Activated T-cell treated with anti-CD3 and anti-CD28 coated beads, Interleukin-2, amount 50 U/mL, for 4 hours (primary cell): ENCODE results near the gene DUS2. TPM values are rescaled to one million over a fixed set of nuclear protein-coding genes. Genes with fewer than 3 reads are reported as not detected.

Source experiments
- ATAC-seq, 2 donors: fragments of 200-7000 bp; cut with Tn5 transposase; one replicate each; pipeline ENCODE4 v1.10.0; 2021
- DNase-seq: peaks from one replicate; pipeline ENCODE4 v3.0.0-alpha.2; 2020
- H3K27me3 Mint-ChIP-seq: one replicate; pipeline ENCODE4 v1.8.0; 2021; ENCODE audit warnings: low read depth, mixed read lengths
- H3K36me3 Mint-ChIP-seq: one replicate; pipeline ENCODE4 v1.8.0; 2022; ENCODE audit warnings: mixed read lengths; ENCODE audit not compliant: insufficient read depth
- H3K4me1 Mint-ChIP-seq: one replicate; pipeline ENCODE4 v1.8.0; 2021; ENCODE audit warnings: low read depth, mixed read lengths
- H3K4me3 Mint-ChIP-seq: one replicate; pipeline ENCODE4 v1.8.0; 2021; ENCODE audit warnings: mild to moderate bottlenecking, moderate library complexity, mixed read lengths
- H3K9me3 Mint-ChIP-seq: one replicate; pipeline ENCODE4 v1.8.0; 2021; ENCODE audit warnings: mixed read lengths
- total RNA-seq, 3 donors: library from RNA; stranded (reverse); gene quantifications; one replicate each; pipeline ENCODE4 v1.2.1, GENCODE V29; 2021

The DUS2 gene
- total RNA-seq: 10 to 100 TPM; 35.9 to 37.4 (median 37.1) TPM

DNA sequence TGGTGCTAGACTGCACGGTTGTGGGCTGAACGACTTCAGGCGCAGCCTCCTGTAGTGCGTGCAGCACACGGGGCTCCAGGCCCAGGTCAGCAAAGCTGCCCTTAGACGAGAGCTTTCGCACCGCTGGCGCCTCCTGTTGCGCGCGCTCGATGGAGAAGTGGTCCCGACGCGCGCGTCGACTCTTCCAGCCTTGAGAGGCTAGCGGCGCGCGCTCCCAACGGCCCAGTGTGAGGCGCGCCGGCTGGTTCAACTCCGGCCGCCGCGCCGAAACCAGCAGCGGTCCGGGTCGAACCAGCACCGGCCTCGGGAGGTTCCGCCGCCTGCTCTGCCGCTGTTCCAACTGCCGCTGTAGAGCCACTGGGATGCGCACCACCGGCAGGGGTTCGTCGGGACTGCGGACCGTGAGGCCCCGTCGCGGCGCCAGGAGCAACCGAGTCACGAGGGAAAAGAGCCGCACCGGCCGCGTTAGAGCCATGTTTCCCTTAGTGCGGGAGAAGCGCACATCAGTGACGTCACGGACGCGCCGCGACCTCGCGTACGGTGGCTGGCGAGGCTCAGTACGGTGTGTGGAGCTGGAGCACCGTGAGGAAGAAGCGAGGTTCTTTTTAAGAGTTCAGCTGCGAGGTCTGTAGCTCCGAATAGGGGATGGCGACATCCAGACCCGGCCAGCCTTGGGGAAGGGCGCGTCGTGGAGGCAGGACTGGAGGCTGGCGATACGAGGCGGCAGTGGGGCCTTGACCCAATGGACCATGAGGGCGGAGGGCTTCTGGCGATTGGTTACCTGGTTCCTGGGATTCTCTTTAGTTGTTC is at the start of gene DUS2, which contains the start of gene DDX28:
DUS2 (plus strand) TSS at position 557 of the 810 bp plus-strand sequence. CDS start 14,740 bp downstream, outside the sequence.
DDX28 (minus strand) TSS at position 505 of the 810 bp plus-strand sequence; CDS start at position 475, 30 bp downstream.
- peak; percentile 95 for DNase-seq
- H3K36me3 Mint-ChIP-seq: peaks cover 13% of the 10 kb centered on the region
- peak; percentile 90 to 92 for ATAC-seq
- H3K9me3 Mint-ChIP-seq: no peaks in the 10 kb centered on the region
- H3K27me3 Mint-ChIP-seq: no peaks in the 10 kb centered on the region
- peak within 1 kb of the TSS; percentile 97 for H3K4me3 Mint-ChIP-seq
- H3K4me1 Mint-ChIP-seq: peaks cover 22% of the 10 kb centered on the region

DNA sequence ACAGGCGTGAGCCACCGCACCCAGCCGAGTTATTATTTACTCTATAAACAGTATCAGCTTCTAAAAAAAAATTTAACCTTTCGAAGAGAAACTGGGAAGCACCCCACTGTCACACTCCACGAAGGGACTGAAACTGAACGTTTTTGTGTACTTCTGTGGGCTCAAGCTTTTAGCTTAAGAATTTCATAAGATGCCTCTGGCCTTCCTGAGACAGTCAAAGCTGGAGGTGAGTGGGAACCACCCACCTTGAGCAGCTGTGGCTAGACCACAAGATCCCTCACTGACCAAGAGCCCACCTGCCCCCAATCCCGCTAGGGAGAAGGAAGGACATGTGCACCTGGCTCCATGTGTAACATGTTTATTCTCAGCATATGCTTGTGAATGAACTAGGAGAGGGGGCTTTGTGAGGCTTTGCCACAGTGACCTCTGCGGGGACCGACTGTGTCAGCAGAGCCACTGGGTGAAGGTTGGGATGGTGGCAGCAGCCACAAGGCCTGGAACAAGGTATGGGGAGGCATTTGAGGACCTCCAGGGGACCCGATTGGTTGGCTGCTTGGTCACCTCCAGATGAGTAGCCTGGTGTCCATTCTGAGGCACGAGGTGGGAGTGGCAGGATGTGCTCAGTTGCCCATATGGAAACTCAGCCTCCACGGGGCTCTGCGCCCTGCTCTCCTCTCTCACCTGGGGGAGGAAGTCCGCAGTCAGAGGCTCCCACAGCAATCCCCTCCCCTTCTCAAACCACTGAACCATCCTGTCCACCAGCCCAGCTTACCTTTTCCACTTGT is 47.6 kb upstream of the DUS2 start:
- DNase-seq (no peak), ATAC-seq (no peak)
- Mint-ChIP-seq H3K36me3 (no peaks in the 10 kb centered on the region), H3K4me1 (no peaks in the 10 kb centered on the region), H3K9me3 (no peaks in the 10 kb centered on the region), H3K4me3 (no peak overlapping the region), H3K27me3 (no peaks in the 10 kb centered on the region)

DNA sequence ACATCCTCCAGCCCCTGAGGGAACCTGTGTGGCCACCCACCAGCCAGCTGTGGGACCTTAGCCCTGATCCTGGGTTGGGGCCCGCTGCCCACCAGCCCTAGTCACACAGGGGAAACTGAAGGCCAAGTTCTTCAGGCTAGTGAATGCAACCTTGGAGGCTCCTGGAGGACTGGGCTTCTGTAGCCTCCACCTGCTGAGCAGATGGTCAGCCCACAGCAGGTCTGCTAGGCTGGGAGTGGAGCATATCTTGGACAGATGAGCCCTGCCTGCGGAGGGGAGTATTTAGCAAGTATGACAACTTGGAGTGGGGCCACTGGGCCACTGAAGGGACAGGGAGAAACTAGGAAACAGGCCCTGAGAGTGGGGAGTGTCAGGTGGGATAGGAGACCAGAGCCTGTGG is 46.9 kb upstream of the DUS2 start:
- Mint-ChIP-seq H3K4me3 (no peak overlapping the region), H3K9me3 (no peaks in the 10 kb centered on the region), H3K4me1 (no peaks in the 10 kb centered on the region), H3K27me3 (no peaks in the 10 kb centered on the region), H3K36me3 (no peaks in the 10 kb centered on the region)
- DNase-seq: no peak
- no peak for ATAC-seq

DNA sequence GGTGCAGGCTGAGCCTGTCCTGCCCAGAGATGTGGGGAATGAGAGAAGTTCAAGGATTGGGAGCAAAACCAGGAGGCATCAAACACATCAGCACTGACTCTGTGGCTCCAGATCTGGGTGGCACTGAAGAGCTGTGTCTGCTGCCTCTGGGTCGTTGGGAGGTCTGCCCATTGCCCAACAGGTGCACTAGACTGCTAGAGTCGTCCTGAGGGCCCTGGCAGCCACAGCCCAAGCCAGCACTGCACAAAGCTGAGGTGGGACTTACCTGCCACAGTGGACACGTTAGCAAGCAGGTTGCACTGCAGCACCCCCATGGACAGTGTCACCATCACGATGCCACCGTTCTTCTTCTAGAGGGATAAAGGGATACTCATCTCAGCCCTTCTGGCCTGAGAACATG is 46.1 kb upstream of the DUS2 start:
- no peaks in the 10 kb centered on the region for H3K9me3 Mint-ChIP-seq
- H3K36me3 Mint-ChIP-seq: no peaks in the 10 kb centered on the region
- DNase-seq (no peak), ATAC-seq (no peak)
- H3K27me3 Mint-ChIP-seq: no peaks in the 10 kb centered on the region
- no peak overlapping the region for H3K4me3 Mint-ChIP-seq
- H3K4me1 Mint-ChIP-seq: no peaks in the 10 kb centered on the region

DNA sequence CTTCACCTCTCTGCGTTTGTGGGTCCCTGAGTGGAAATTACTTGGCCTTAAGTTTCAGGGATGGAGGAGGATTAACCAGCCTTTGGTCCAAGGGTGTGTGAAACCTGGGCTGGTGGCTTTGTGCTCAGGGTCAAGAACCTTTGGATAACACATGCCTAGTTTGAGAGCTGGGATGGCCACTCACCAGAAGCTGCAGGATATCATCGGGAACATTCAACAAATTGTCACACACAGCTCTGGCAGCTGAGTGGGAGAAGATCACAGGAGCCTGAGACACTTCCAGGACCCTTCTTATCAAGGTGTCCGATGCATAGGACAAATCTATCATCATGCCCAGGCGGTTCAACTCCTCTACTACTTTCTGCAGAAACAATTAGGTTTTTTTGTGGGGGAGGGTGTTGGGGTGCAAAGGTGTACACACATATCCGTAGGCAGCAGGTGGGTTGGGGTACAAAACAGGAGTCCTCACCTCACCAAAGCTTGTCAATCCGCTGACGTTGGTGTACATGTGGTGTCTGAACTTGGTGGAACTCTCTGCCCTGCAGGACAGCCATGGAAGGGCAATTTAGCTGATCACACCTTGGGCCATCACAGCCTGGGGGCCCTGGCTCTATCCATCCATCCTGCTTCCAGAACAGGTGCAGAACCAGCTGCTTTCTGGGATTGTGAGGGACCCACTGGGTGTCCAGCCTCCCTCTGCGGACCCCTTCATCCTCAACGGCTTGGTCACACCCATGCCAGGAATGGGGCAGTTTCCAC is 45.4 kb upstream of the DUS2 start:
- Mint-ChIP-seq H3K9me3 (no peaks in the 10 kb centered on the region), H3K36me3 (no peaks in the 10 kb centered on the region), H3K27me3 (no peaks in the 10 kb centered on the region), H3K4me3 (no peak overlapping the region), H3K4me1 (peaks cover 1% of the 10 kb centered on the region)
- DNase-seq (no peak), ATAC-seq (no peak)

DNA sequence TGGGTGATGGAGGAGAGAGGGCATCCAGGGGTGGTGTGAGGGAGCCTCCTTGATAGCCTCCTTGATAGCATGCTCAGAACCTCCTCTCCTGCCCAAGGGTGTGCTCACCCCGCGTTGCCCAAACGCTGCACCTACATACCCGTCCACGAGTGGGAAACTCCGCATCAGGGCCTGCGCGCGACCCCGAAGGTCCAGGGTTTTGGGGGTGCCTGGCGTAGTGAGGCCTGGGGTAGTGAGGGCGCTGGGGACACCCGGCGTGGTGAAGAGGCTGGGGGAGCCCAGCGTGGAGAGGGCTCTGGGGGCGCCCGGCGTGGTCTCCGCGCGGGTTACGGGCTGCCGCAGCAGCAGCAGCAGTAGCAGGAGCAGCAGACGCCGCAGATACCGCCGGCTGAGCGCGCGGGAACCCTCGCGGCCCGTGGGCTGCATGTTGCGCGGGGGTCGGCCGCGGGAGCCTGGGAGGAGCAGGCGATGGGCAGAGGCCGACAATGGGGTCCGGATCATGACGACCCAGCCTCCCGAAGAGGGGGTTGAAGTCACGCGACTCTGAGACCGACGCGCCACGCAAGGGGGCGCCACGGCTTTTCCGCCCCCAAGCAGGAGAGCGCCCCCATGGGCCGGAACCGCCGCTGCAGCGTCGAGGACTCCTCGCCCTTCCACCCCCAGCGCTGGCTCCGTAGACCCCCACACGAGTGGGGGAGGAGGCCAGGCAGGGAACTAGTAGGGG is 43.0 kb upstream of the DUS2 start, which contains the start of gene DPEP3:
DPEP3 (minus strand) TSS at position 545 of the 724 bp plus-strand sequence; CDS start at position 426, 119 bp downstream.
- Mint-ChIP-seq H3K27me3 (no peaks in the 10 kb centered on the region), H3K4me3 (no peak within 1 kb of the TSS), H3K9me3 (no peaks in the 10 kb centered on the region), H3K4me1 (peaks cover 23% of the 10 kb centered on the region), H3K36me3 (no peaks in the 10 kb centered on the region)
- DNase-seq: no peak
- peak in 1 of 2 donors; percentile 16 for ATAC-seq

DNA sequence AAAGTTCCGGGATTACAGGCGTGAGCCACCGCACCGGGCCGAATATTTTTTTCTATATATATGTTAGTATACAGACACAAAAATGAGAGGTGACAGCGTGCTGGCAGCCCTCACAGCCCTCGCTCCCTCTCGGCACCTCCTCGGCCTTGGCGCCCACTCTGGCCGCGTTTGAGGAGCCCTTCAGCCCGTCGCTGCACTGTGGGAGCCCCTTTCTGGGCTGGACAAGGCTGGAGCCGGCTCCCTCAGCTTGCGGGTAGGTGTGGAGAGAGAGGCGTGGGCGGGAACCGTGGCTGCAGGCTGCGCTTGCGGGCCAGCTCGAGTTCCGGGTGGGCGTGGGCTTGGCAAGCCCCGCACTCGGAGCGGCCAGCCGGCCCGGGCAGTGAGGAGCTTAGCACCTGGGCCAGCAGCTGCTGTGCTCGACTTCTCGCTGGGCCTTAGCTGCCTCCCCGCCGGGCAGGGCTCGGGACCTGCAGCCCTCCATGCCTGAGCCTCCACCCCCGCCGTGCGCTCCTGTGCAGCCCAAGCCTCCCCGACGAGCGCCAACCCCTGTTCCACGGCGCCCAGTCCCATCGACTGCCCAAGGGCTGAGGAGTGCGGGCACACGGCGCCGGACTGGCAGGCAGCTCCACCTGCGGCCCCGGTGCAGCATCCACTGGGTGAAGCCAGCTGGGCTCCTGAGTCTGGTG is 40.9 kb upstream of the DUS2 start:
- Mint-ChIP-seq H3K9me3 (no peaks in the 10 kb centered on the region), H3K4me3 (no peak overlapping the region), H3K36me3 (no peaks in the 10 kb centered on the region), H3K4me1 (peaks cover 23% of the 10 kb centered on the region), H3K27me3 (no peaks in the 10 kb centered on the region)
- ATAC-seq: no peak
- DNase-seq: no peak

DNA sequence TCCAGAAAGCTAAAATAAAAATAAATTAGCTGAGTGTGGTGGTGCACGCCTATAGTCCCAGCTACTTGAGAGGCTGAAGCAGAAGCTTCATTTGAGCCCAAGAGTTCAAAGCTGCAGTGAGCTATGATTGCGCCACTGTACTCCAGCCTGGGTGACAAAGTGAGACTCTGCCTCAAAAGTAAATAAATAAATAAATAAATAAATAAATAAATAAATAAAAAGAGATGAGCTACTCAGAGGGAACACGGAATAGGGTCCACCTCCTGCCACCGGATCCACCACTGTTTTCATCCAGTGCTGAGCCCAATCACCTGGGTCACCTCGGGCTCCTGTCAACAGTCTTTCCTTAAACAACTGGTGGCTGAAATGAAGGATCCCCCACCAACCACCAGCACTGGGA is 36.1 kb upstream of the DUS2 start:
- ATAC-seq: no peak
- H3K36me3 Mint-ChIP-seq: peaks cover 3% of the 10 kb centered on the region
- DNase-seq: no peak
- H3K9me3 Mint-ChIP-seq: no peaks in the 10 kb centered on the region
- H3K27me3 Mint-ChIP-seq: no peaks in the 10 kb centered on the region
- H3K4me1 Mint-ChIP-seq: peaks cover 26% of the 10 kb centered on the region
- no peak overlapping the region for H3K4me3 Mint-ChIP-seq

DNA sequence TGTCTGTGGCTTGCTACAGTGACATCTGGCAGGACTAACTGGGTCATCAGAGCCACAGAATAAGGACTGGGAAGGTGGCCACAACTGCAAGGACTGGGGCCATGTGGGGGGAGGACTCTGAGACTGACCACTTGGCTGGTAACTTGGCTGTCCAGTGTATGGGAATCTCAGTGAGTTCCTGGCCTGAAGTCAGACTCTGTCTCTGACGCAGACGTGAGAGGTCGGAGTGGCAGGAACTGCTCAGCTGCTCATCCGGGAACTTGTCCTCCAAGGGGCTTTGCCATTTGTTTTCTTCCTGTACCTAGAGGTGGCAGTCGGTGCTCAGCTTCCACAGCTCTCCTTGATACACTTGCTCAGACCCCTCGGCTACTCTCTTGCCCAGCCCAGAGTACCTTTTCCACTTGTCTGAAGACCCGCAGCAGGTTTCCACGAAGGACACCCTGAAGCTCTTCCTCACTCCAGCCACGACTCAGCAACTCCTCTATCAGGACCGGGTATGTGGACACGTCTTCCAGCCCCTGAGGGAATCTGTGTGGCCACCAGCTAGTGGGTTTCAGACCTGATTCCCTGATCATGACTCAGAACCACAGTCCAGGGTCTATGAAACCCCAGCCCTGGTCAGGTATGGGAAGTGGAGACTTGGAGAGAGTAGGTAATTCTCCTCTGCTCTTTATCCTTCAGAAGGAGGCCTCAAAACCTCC is 35.5 kb upstream of the DUS2 start:
- Mint-ChIP-seq H3K9me3 (no peaks in the 10 kb centered on the region), H3K36me3 (peaks cover 3% of the 10 kb centered on the region), H3K4me1 (peaks cover 29% of the 10 kb centered on the region), H3K4me3 (no peak overlapping the region), H3K27me3 (no peaks in the 10 kb centered on the region)
- DNase-seq: no peak
- ATAC-seq: no peak

DNA sequence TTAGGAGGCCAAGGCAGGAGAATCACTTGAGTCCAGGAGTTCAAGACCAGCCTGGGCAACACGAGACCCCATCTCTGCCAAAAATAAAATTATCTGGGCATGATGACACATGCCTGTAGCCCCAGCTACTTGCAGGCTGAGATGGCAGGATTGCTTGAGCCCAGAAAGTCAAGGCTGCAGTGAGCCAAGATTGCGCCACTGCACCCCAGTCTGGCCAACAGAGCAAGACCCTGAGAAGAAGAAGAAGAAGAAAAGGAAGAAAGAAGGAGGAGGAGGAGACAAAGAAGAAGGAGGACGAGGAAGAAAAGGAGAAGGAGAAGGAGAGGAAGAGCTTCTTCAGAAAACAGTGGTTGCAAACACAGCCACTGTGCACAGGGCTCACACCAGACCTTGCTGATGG is 34.4 kb upstream of the DUS2 start:
- Mint-ChIP-seq H3K4me1 (peaks cover 28% of the 10 kb centered on the region), H3K9me3 (no peaks in the 10 kb centered on the region), H3K27me3 (no peaks in the 10 kb centered on the region), H3K36me3 (peaks cover 3% of the 10 kb centered on the region), H3K4me3 (no peak overlapping the region)
- DNase-seq: no peak
- ATAC-seq: no peak

DNA sequence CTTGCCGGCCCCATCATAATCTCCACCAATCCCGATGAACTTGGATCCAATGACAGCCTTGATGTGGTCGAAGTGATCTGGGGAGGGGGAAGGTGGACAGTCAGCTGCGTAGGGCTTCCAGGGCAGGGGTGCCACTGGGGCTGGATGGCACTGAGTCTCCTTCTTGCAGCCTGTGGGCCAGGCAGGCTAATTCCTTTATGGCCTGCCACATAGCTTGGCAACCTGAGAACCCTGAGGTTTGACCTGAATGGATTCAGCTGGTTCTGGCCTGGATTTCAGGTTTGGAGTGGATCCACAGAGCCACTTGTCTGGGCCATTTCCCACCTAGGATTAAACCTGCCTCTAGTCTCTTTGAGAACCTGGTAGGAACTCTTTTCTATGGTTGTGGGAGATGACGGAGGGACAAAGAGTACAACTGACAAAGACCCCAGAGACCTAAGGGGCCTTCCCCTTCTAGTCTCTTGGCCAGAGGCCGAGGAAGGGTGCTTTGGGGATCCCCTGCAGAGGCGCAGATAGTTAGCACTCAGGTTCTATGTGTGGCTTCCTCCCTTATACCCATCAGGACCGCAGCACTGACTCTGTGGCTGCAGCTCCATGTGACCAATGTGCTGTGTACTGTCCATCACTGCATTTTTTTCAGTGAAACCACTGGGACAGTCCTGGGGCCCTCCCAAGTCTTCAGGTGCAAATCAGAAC is 33.6 kb upstream of the DUS2 start:
- no peak overlapping the region for H3K4me3 Mint-ChIP-seq
- peaks cover 3% of the 10 kb centered on the region for H3K36me3 Mint-ChIP-seq
- no peaks in the 10 kb centered on the region for H3K9me3 Mint-ChIP-seq
- no peaks in the 10 kb centered on the region for H3K27me3 Mint-ChIP-seq
- DNase-seq: no peak
- ATAC-seq: no peak
- peaks cover 26% of the 10 kb centered on the region for H3K4me1 Mint-ChIP-seq

DNA sequence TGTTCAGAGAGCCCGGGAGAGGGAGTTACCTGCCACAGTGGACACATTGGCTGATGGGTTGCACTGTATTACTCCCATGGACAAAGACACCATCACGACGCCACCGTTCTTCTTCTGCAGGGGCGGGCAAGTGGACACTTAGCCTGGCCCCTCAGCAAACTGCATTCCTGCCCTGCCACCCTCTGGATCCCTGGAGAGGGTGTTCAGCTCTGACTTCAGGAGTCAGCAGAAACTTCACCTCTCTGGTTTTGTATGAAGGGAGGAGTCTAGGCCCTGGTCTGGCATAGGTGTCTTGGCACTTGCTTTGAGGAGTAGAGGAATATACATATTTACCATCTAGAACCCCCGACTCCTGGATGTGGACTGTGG is 33.1 kb upstream of the DUS2 start:
- Mint-ChIP-seq H3K27me3 (no peaks in the 10 kb centered on the region), H3K36me3 (peaks cover 3% of the 10 kb centered on the region), H3K9me3 (no peaks in the 10 kb centered on the region), H3K4me1 (peaks cover 25% of the 10 kb centered on the region), H3K4me3 (no peak overlapping the region)
- ATAC-seq: no peak
- DNase-seq: no peak
